HEK293 (cell line): ENCODE results near the gene TNNI3.

Source experiments
- HOXD13 ChIP-seq: sonication (generic); formaldehyde crosslinking; IDR thresholded peaks from 2 replicates; pipeline ENCODE4 v1.8.0; 2022; ENCODE audit warnings: missing genetic modification reagents, borderline replicate concordance
- INSM2 ChIP-seq: fragments of 450-650 bp; formaldehyde crosslinking; IDR thresholded peaks from 2 replicates; pipeline ENCODE4 v1.5.1; 2016; ENCODE audit warnings: missing biosample characterization, missing genetic modification characterization
- KLF10 ChIP-seq: fragments of 450-650 bp; IDR thresholded peaks from 2 replicates; pipeline ENCODE4 v1.5.1; 2018; ENCODE audit warnings: missing biosample characterization, mild to moderate bottlenecking, missing genetic modification characterization
- KLF7 ChIP-seq: fragments of 450-650 bp; formaldehyde crosslinking; IDR thresholded peaks from 2 replicates; pipeline ENCODE4 v1.5.1; 2016; ENCODE audit warnings: missing biosample characterization, missing genetic modification characterization, borderline replicate concordance
- OVOL3 ChIP-seq: fragments of 450-650 bp; formaldehyde crosslinking; IDR thresholded peaks from 2 replicates; pipeline ENCODE4 v1.5.1; 2016; ENCODE audit warnings: missing biosample characterization, missing genetic modification characterization
- PRDM10 ChIP-seq: fragments of 450-650 bp; formaldehyde crosslinking; IDR thresholded peaks from 2 replicates; pipeline ENCODE4 v1.5.1; 2016; ENCODE audit warnings: missing biosample characterization, missing genetic modification characterization
- PRDM4 ChIP-seq: fragments of 450-650 bp; formaldehyde crosslinking; IDR thresholded peaks from 2 replicates; pipeline ENCODE4 v1.5.1; 2017; ENCODE audit warnings: missing biosample characterization, missing genetic modification characterization
- SCRT2 ChIP-seq: fragments of 450-650 bp; formaldehyde crosslinking; IDR thresholded peaks from 2 replicates; pipeline ENCODE4 v1.5.1; 2016; ENCODE audit warnings: missing biosample characterization, missing genetic modification characterization
- SP3 ChIP-seq: fragments of 450-650 bp; formaldehyde crosslinking; IDR thresholded peaks from 2 replicates; pipeline ENCODE4 v1.5.1; 2016; ENCODE audit warnings: missing biosample characterization, missing genetic modification characterization
- YY1 ChIP-seq: fragments of 450-650 bp; formaldehyde crosslinking; IDR thresholded peaks from 2 replicates; pipeline ENCODE4 v1.5.1; 2018; ENCODE audit warnings: missing biosample characterization, missing genetic modification characterization
- ZBTB1 ChIP-seq: fragments of 450-650 bp; formaldehyde crosslinking; IDR thresholded peaks from 2 replicates; pipeline ENCODE4 v1.5.1; 2016; ENCODE audit warnings: missing biosample characterization, missing genetic modification characterization
- ZFP37 ChIP-seq: fragments of 450-650 bp; formaldehyde crosslinking; IDR thresholded peaks from 2 replicates; pipeline ENCODE4 v1.5.1; 2016; ENCODE audit warnings: missing biosample characterization, missing genetic modification characterization
- ZNF112 ChIP-seq: fragments of 450-650 bp; formaldehyde crosslinking; IDR thresholded peaks from 2 replicates; pipeline ENCODE4 v1.5.0; 2017; ENCODE audit warnings: missing biosample characterization, missing genetic modification characterization
- ZNF16 ChIP-seq: fragments of 450-650 bp; formaldehyde crosslinking; IDR thresholded peaks from 2 replicates; pipeline ENCODE4 v1.5.1; 2016; ENCODE audit warnings: low read depth, missing biosample characterization, missing genetic modification characterization
- ZNF248 ChIP-seq: fragments of 450-650 bp; formaldehyde crosslinking; IDR thresholded peaks from 2 replicates; pipeline ENCODE4 v1.5.1; 2017; ENCODE audit warnings: missing biosample characterization, missing genetic modification characterization
- ZNF350 ChIP-seq: fragments of 450-650 bp; formaldehyde crosslinking; IDR thresholded peaks from 2 replicates; pipeline ENCODE4 v1.5.0; 2017; ENCODE audit warnings: missing biosample characterization, mild to moderate bottlenecking, missing genetic modification characterization
- ZNF48 ChIP-seq: fragments of 450-650 bp; formaldehyde crosslinking; IDR thresholded peaks from 2 replicates; pipeline ENCODE4 v1.5.1; 2016; ENCODE audit warnings: missing biosample characterization, missing genetic modification characterization
- ZNF585B ChIP-seq: fragments of 450-650 bp; formaldehyde crosslinking; IDR thresholded peaks from 2 replicates; pipeline ENCODE4 v1.5.1; 2016; ENCODE audit warnings: missing biosample characterization, missing genetic modification characterization
- ZNF664 ChIP-seq: fragments of 450-650 bp; formaldehyde crosslinking; IDR thresholded peaks from 2 replicates; pipeline ENCODE4 v1.5.1; 2016; ENCODE audit warnings: missing biosample characterization, missing genetic modification characterization
- ZNF692 ChIP-seq: fragments of 450-650 bp; formaldehyde crosslinking; IDR thresholded peaks from 2 replicates; pipeline ENCODE4 v1.5.1; 2016; ENCODE audit warnings: missing biosample characterization, missing genetic modification characterization
- ZNF768 ChIP-seq: fragments of 450-650 bp; formaldehyde crosslinking; IDR thresholded peaks from 2 replicates; pipeline ENCODE4 v1.5.1; 2018; ENCODE audit warnings: missing biosample characterization, mild to moderate bottlenecking, missing genetic modification characterization
- ZNF777 ChIP-seq: fragments of 450-650 bp; formaldehyde crosslinking; IDR thresholded peaks from 2 replicates; pipeline ENCODE4 v1.5.1; 2017; ENCODE audit warnings: missing biosample characterization, missing genetic modification characterization, borderline replicate concordance
- TF ChIP-seq, protein P1 (sequence below): fragments of 450-650 bp; formaldehyde crosslinking; IDR thresholded peaks from 2 replicates; pipeline ENCODE4 v1.5.1; 2017; ENCODE audit warnings: missing biosample characterization, missing genetic modification characterization
- TF ChIP-seq, protein P2 (sequence below): fragments of 450-650 bp; formaldehyde crosslinking; conservative IDR thresholded peaks from 2 replicates; pipeline ENCODE4 v1.5.1; 2016; ENCODE audit warnings: low read depth, missing biosample characterization, missing genetic modification characterization
- TF ChIP-seq, protein P3 (sequence below): fragments of 450-650 bp; formaldehyde crosslinking; IDR thresholded peaks from 2 replicates; pipeline ENCODE4 v1.5.1; 2017; ENCODE audit warnings: missing biosample characterization, missing genetic modification characterization

The TNNI3 gene

DNA sequence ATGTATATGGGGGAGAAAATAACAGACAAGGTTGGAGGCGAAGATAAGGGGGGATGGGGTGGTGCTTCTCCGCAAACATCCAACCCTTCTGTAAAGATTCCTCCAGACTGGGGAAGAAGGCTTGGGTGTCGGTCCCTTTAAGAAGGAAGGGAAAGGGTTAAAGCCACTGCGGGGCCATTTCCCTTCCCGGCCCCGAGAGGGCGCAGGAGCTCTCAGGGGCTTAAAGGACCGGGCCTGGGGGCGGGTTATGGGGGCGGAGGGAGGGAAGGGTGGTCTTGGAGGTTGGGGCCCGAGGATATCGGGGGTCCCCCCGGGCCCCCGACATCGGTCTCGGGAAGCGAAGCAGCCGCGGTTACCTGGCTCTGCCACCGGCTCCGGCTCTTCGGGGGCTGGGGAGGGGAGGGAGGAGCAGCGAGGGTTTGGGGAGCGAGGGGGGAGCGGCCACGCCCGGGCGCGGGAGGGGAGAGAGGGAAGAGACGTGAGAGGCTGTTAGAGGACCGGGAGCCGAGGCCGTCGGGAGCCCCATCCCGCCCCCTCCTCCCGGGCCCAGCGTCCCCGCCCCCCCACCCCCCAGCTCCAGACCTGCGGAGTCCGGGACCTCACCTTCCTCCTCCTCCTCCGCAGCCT lies 11.3 kb downstream of the TNNI3 start (continued):
- TF ChIP-seq ZNF112 (no peak), YY1 (no peak), SCRT2 (tag by site-specific recombination) (no peak), KLF7 (tag by site-specific recombination) (peak; percentile 54; the same call in 1 of the 2 replicates), ZNF248 (no peak), ZNF48 (tag by site-specific recombination) (no peak), SP3 (tag by site-specific recombination) (peak; percentile 52), INSM2 (tag by site-specific recombination) (no peak), OVOL3 (tag by site-specific recombination) (no peak), ZNF777 (no peak), ZFP37 (tag by site-specific recombination) (no peak), ZNF768 (tag by site-specific recombination) (no peak), ZNF585B (tag by site-specific recombination) (no peak), KLF10 (tag by site-specific recombination) (0 out of 2 replicates have a peak, but pooled peaks have one; percentile 18), ZNF664 (tag by site-specific recombination) (no peak), HOXD13 (CRISPR knock-in tag) (no peak), PRDM4 (tag by site-specific recombination) (no peak), ZBTB1 (tag by site-specific recombination) (no peak), ZNF350 (tag by site-specific recombination) (no peak), PRDM10 (tag by site-specific recombination) (no peak), ZNF692 (tag by site-specific recombination) (no peak), ZNF16 (tag by site-specific recombination) (no peak)
- TF ChIP-seq, protein P1, sequence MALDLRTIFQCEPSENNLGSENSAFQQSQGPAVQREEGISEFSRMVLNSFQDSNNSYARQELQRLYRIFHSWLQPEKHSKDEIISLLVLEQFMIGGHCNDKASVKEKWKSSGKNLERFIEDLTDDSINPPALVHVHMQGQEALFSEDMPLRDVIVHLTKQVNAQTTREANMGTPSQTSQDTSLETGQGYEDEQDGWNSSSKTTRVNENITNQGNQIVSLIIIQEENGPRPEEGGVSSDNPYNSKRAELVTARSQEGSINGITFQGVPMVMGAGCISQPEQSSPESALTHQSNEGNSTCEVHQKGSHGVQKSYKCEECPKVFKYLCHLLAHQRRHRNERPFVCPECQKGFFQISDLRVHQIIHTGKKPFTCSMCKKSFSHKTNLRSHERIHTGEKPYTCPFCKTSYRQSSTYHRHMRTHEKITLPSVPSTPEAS (tag by site-specific recombination): no peak
- TF ChIP-seq, protein P2, sequence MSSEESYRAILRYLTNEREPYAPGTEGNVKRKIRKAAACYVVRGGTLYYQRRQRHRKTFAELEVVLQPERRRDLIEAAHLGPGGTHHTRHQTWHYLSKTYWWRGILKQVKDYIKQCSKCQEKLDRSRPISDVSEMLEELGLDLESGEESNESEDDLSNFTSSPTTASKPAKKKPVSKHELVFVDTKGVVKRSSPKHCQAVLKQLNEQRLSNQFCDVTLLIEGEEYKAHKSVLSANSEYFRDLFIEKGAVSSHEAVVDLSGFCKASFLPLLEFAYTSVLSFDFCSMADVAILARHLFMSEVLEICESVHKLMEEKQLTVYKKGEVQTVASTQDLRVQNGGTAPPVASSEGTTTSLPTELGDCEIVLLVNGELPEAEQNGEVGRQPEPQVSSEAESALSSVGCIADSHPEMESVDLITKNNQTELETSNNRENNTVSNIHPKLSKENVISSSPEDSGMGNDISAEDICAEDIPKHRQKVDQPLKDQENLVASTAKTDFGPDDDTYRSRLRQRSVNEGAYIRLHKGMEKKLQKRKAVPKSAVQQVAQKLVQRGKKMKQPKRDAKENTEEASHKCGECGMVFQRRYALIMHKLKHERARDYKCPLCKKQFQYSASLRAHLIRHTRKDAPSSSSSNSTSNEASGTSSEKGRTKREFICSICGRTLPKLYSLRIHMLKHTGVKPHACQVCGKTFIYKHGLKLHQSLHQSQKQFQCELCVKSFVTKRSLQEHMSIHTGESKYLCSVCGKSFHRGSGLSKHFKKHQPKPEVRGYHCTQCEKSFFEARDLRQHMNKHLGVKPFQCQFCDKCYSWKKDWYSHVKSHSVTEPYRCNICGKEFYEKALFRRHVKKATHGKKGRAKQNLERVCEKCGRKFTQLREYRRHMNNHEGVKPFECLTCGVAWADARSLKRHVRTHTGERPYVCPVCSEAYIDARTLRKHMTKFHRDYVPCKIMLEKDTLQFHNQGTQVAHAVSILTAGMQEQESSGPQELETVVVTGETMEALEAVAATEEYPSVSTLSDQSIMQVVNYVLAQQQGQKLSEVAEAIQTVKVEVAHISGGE (tag by site-specific recombination): no peak
- TF ChIP-seq, protein P3, sequence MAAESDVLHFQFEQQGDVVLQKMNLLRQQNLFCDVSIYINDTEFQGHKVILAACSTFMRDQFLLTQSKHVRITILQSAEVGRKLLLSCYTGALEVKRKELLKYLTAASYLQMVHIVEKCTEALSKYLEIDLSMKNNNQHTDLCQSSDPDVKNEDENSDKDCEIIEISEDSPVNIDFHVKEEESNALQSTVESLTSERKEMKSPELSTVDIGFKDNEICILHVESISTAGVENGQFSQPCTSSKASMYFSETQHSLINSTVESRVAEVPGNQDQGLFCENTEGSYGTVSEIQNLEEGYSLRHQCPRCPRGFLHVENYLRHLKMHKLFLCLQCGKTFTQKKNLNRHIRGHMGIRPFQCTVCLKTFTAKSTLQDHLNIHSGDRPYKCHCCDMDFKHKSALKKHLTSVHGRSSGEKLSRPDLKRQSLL (tag by site-specific recombination): 0 out of 2 replicates have a peak, but pooled peaks have one; percentile 28
